Stimulated activated naive CD8-positive, alpha-beta T cell treated with anti-CD3 and anti-CD28 coated beads, Interleukin-15, Interleukin-2, amounts not matched to agents 100 ng/mL and 50 ng/mL, for 24 hours (primary cell): ENCODE data around the gene CCDC34.

Experiments
- H3K27ac Mint-ChIP-seq: one replicate; pipeline ENCODE4 v1.8.0; 2021; ENCODE audit warnings: mild to moderate bottlenecking, mixed read lengths
- H3K27me3 Mint-ChIP-seq: one replicate; pipeline ENCODE4 v1.8.0; 2021; ENCODE audit warnings: mixed read lengths
- H3K36me3 Mint-ChIP-seq: one replicate; pipeline ENCODE4 v1.8.0; 2021; ENCODE audit warnings: low read depth, mixed read lengths
- H3K4me1 Mint-ChIP-seq: one replicate; pipeline ENCODE4 v1.8.0; 2021; ENCODE audit warnings: low read depth, mixed read lengths
- H3K4me3 Mint-ChIP-seq: one replicate; pipeline ENCODE4 v1.8.0; 2021; ENCODE audit warnings: mild to moderate bottlenecking, mixed read lengths
- H3K9me3 Mint-ChIP-seq: one replicate; pipeline ENCODE4 v1.8.0; 2021; ENCODE audit warnings: mixed read lengths

CCDC34 gene

DNA sequence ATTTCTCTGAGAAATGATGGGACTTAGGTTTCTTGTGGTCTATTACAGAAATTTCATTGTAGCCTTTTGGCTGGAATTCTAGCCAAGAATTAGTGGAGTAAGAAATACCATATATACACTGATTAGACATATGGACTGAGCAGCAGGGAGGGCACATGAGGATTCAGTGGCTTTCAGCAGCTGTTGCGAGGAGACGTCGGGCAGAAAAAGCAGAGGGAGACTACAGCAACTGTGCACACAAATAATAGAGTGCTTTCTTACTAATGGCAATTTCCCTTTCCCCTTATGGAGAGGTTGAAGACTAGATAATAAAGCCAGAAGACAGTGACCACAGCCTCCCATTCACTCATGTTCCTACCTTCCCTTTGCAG is 35.4 kb upstream of the CCDC34 start:
- Mint-ChIP-seq H3K27ac (no peak overlapping the region), H3K4me3 (no peak overlapping the region), H3K27me3 (no peaks in the 10 kb centered on the region), H3K9me3 (no peaks in the 10 kb centered on the region), H3K4me1 (no peaks in the 10 kb centered on the region), H3K36me3 (no peaks in the 10 kb centered on the region)

- H3K27ac Mint-ChIP-seq, result no peak overlapping the region
Observed at GRCh38 chr11:27397624-27398399, 34.8 kb upstream of the CCDC34 start.

GRCh38 chr11:27396259-27396839 is 33.3 kb upstream of the CCDC34 start:
- no peaks in the 10 kb centered on the region for H3K27me3 Mint-ChIP-seq
- no peaks in the 10 kb centered on the region for H3K4me1 Mint-ChIP-seq
- H3K27ac Mint-ChIP-seq, result no peak overlapping the region
- H3K36me3 Mint-ChIP-seq, result no peaks in the 10 kb centered on the region
- no peak overlapping the region for H3K4me3 Mint-ChIP-seq
- H3K9me3 Mint-ChIP-seq, result no peaks in the 10 kb centered on the region

More at GRCh38 chr11:27397624-27398399, 34.8 kb upstream of the CCDC34 start:
- no peaks in the 10 kb centered on the region for H3K9me3 Mint-ChIP-seq
- no peaks in the 10 kb centered on the region for H3K27me3 Mint-ChIP-seq
- no peak overlapping the region for H3K4me3 Mint-ChIP-seq
- no peaks in the 10 kb centered on the region for H3K36me3 Mint-ChIP-seq
- no peaks in the 10 kb centered on the region for H3K4me1 Mint-ChIP-seq

DNA sequence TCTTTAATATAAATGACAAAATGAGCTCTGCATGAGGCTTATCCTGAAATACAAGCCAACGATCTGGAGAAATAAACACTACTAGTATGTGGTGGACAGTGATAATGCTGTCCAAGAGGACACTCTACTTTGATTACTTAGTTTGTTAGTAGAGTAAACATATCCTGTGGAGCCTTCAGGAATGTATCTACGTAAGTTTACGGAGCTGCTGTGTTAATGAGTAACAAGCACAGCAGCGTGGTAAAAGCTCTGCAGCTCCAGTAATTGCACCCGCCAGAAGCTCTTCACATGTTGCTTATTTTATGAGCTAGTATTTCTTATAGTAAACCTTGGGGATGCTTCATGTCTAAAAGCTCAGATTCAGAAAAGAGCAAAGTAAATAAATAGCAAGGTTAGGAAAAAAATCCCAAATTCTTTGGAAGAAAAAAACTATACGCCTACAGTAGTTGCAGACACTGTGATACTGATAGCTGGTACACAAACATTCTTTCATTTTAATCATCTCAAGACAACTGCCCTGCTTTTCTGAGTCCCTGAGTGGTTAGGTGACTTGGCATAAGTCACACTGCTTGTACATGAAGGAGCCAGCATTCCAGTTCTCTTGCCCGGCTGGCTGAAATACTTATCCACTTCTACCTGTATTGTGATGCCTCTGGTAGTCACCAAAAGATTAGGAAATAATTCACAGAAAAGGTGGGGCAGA is 32.7 kb upstream of the CCDC34 start:
- no peaks in the 10 kb centered on the region for H3K9me3 Mint-ChIP-seq
- no peaks in the 10 kb centered on the region for H3K36me3 Mint-ChIP-seq
- H3K27me3 Mint-ChIP-seq, result no peaks in the 10 kb centered on the region
- no peaks in the 10 kb centered on the region for H3K4me1 Mint-ChIP-seq
- H3K27ac Mint-ChIP-seq, result no peak overlapping the region
- no peak overlapping the region for H3K4me3 Mint-ChIP-seq

DNA sequence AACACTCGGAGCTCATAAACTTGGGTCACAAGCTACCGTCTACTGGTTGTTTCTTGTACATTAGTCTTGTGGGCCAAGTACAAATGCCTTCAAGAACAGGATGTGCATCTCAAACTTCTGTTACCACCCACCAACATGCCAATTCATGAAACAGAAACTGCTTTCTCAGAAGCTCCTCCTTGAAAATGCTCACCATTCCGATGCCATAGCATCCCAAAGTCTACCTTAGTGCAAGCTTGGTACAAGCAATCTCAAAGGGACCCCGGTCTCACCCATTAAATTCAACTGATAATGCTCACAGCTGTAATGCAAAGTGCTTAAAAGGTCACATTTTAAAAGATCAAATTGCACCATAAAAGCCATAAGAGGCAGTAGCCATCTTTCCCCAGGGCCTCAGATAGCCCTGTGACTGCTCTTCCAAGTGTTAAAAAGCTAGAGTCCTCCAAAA is 31.8 kb upstream of the CCDC34 start:
- no peaks in the 10 kb centered on the region for H3K9me3 Mint-ChIP-seq
- H3K27ac Mint-ChIP-seq, result no peak overlapping the region
- no peak overlapping the region for H3K4me3 Mint-ChIP-seq
- H3K4me1 Mint-ChIP-seq, result no peaks in the 10 kb centered on the region
- H3K36me3 Mint-ChIP-seq, result no peaks in the 10 kb centered on the region
- H3K27me3 Mint-ChIP-seq, result no peaks in the 10 kb centered on the region

DNA sequence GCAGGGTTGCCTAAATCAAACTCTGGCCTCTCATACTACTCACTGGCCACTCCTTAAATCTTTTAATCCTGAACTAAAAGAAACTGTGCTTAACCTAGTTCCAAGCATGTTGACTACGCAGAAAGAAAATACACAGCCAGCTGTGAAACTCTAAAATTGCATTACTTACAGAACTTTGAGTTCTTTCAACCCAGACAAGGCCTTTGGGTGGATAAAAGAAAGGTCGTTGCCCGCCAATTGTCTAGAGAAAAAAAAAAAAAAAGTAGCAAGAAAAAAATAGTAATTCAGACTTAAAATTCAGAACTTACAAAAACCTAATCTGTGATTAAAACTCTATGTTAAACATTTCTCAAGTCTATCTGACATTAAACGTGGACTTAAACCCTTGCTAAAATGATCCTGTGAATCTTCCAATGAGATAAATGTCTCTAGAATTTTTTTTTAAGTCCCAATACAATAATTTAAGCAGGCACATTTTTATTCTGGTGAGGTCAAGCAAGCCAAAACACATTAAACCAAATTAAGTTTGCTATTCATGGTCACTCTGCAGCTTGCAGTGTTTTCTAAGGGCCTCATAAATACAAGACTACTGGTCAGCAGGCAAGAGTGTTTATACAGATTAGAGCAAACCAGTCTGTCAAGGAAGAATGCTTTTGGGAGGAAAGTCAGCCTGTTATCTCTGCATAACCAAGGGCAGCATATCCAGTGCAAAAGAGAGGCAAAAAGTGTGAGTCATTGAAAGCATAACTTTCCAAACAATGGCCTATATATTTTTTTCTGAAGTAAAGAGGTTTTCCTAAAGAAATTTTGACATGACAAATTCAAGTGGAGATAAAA is 29.5 kb upstream of the CCDC34 start:
- Mint-ChIP-seq H3K4me3 (no peak overlapping the region), H3K27ac (no peak overlapping the region), H3K4me1 (no peaks in the 10 kb centered on the region), H3K36me3 (no peaks in the 10 kb centered on the region), H3K27me3 (no peaks in the 10 kb centered on the region), H3K9me3 (no peaks in the 10 kb centered on the region)

DNA sequence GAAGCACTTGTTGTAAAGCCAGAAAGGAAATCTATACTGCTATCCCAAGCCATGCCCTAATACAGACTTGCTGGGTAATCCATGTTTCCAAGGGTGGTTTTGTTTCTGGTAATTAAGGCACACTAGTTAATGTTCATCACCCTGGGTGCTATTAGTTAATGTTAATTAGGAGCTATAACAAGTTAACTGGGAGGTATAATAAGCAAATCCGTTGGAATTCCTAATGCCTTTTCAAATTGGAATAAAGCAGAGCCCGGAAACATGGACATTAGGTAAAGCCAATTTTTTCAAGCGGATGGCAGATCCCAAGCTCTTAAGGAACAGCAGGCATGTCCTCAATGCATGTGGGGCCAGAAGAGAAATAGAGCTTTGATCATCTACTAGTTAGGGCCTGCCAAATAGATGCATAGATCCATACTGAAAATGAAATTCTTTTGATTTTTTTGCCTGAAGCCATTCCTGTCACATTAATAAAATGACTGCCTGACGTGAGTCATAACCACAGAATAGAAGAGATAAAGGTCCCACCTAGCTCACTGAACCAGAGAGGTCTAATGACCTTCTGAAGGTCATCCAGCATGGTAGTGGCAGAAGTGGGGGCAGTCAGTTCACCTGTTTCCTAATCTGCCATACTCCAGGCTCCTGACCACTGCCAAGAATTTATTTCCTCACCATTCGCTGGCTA is 28.5 kb upstream of the CCDC34 start:
- Mint-ChIP-seq H3K4me3 (no peak overlapping the region), H3K4me1 (no peaks in the 10 kb centered on the region), H3K9me3 (no peaks in the 10 kb centered on the region), H3K27me3 (no peaks in the 10 kb centered on the region), H3K27ac (no peak overlapping the region), H3K36me3 (no peaks in the 10 kb centered on the region)

DNA sequence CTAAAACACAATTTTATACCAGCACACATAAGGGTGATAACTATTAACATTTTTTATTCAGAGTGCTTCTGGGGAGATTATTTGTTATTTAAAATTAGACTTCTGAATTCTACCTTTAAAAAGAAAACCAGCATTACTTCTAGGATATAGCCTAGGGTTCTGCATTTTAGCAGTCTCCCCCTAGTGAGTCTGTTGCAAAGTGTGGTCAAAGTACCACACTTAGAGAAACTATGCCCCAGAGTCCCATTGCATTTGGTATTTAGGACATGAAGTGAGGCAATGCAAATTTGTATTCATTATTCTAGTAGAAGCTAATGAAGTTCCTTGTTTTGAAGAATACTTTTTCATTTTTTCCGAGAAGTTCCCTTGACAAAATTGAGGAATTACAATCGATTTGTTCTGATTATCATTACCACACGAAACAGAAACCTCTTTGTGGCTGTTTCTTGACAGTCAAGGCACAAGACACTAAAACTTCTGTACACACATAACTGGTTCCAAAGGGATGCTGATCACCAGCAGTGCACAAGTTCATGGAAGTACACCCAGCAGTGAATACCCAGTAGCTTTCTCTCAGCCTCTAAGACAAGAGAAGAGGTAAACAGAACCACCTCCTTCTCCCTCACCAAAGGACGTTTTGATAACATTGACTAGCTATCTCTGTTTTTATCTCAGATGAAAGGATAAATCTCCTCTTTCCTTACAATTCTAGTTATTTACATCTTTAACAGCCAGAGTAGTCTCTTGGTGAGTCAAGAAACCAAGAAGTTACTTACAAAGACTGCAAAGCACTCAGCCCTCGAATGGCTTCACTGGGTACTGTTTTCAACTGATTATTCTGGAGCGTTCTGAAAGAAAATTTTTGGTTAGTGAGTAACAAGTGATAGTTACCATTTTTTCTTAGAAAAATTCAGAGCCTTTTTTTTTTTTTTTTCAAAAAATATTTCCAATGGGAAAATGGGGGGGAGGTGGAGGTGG is 27.6 kb upstream of the CCDC34 start:
- Mint-ChIP-seq H3K36me3 (no peaks in the 10 kb centered on the region), H3K4me3 (no peak overlapping the region), H3K9me3 (no peaks in the 10 kb centered on the region), H3K27me3 (no peaks in the 10 kb centered on the region), H3K27ac (no peak overlapping the region), H3K4me1 (no peaks in the 10 kb centered on the region)

DNA sequence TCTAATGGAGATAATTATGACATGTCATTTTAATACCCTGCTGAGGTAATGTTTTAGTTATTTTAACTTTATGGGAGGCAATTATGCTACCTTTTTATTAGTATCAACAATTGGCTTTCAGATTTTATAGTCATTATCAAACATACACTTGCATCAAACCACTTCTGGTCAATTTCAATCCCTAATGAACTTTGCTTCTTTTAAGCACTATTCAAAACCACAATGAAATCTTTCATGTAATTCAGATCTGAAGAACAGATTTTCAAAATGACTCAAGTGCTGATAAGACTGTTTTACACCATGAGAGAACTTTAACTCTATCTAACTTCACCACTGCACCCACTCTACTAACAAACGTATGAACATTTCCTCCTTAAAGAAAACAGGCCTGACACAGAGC is 25.9 kb upstream of the CCDC34 start:
- H3K27me3 Mint-ChIP-seq, result peaks cover 4% of the 10 kb centered on the region
- H3K27ac Mint-ChIP-seq, result no peak overlapping the region
- H3K4me3 Mint-ChIP-seq, result no peak overlapping the region
- no peaks in the 10 kb centered on the region for H3K9me3 Mint-ChIP-seq
- no peaks in the 10 kb centered on the region for H3K36me3 Mint-ChIP-seq
- H3K4me1 Mint-ChIP-seq, result no peaks in the 10 kb centered on the region

GRCh38 chr11:27388001-27388400 is 25.0 kb upstream of the CCDC34 start:
- no peak overlapping the region for H3K4me3 Mint-ChIP-seq
- peaks cover 4% of the 10 kb centered on the region for H3K27me3 Mint-ChIP-seq
- no peak overlapping the region for H3K27ac Mint-ChIP-seq
- no peaks in the 10 kb centered on the region for H3K36me3 Mint-ChIP-seq
- H3K4me1 Mint-ChIP-seq, result no peaks in the 10 kb centered on the region
- no peaks in the 10 kb centered on the region for H3K9me3 Mint-ChIP-seq

GRCh38 chr11:27387362-27387761 is 24.3 kb upstream of the CCDC34 start:
- Mint-ChIP-seq H3K4me3 (no peak overlapping the region), H3K9me3 (no peaks in the 10 kb centered on the region), H3K27ac (no peak overlapping the region), H3K36me3 (no peaks in the 10 kb centered on the region), H3K4me1 (no peaks in the 10 kb centered on the region), H3K27me3 (peaks cover 4% of the 10 kb centered on the region)

DNA sequence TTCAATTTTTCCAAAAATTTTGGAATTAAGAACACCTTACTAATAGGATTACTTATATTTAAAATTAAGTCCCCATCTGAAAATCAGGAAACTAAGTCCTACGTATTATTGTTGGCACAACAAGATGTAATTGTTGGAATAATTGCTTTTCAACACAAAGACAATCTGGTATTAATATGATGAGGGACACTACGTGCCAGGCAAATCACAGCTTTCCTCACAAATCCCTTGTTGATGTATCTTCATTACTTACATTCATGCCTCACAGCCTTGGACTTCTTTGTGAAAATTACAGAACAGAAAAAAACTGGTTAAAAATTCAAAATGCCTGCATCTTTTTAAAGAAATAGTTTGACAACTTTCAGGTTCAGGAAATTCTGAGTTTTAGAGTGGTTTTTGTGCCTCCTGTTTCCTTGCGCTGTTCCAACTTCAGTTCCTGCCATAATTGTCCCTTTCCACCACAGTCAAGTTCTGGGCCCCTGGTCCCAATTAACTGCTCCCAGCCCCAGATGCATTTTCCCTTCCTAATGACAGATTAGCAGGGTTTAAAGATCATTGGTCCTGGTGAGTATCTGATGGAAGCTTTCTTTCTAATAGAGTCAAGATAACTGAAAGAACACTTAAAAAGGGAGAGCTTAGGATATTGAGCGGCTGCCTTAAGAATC is 23.3 kb upstream of the CCDC34 start:
- Mint-ChIP-seq H3K4me1 (no peaks in the 10 kb centered on the region), H3K36me3 (no peaks in the 10 kb centered on the region), H3K9me3 (no peaks in the 10 kb centered on the region), H3K4me3 (no peak overlapping the region), H3K27me3 (peaks cover 4% of the 10 kb centered on the region), H3K27ac (no peak overlapping the region)

DNA sequence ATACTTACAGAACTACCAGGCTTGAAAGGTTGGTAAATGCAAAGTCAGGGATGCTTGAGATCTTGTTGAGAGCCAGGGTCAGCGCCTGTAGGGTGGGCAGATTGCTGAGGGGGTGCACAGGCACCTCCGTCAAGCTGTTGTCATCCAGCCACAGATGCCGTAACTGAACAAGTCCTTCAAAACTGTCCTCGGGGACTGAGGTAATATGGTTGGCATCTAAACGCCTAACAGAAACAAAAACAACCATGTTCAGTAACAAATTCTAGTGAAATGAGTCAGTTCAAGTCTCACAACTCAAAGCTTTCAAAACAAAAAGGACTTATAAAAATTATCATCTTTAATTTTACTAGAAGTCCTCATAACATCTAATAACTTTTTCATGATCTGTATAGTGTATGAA is 22.2 kb upstream of the CCDC34 start:
- H3K36me3 Mint-ChIP-seq, result no peaks in the 10 kb centered on the region
- H3K4me3 Mint-ChIP-seq, result no peak overlapping the region
- no peaks in the 10 kb centered on the region for H3K4me1 Mint-ChIP-seq
- H3K9me3 Mint-ChIP-seq, result no peaks in the 10 kb centered on the region
- peaks cover 4% of the 10 kb centered on the region for H3K27me3 Mint-ChIP-seq
- no peak overlapping the region for H3K27ac Mint-ChIP-seq
